Mucosa of stomach (tissue), 1 donor: ENCODE results near the gene RPS5.
"Not testable (repeated sequence)": the region's sequence is repeated elsewhere in the genome, so short reads cannot be mapped to it uniquely, and the experiment has no call there.

Experiments used
- H3K27me3 ChIP-seq: one replicate; pipeline ENCODE4 v1.7.0; 2013; ENCODE audit warnings: mild to moderate bottlenecking, low read length; ENCODE audit not compliant: control insufficient read depth, insufficient read depth
- H3K36me3 ChIP-seq: one replicate; pipeline ENCODE4 v1.7.0; 2013; ENCODE audit warnings: low read length; ENCODE audit not compliant: control insufficient read depth, insufficient read depth
- H3K4me1 ChIP-seq: one replicate; pipeline ENCODE4 v1.7.0; 2013; ENCODE audit warnings: mild to moderate bottlenecking, low read length; ENCODE audit not compliant: control insufficient read depth, insufficient read depth
- H3K4me3 ChIP-seq: one replicate; pipeline ENCODE4 v1.7.0; 2013; ENCODE audit warnings: low read length
- H3K9ac ChIP-seq: one replicate; pipeline ENCODE4 v1.7.0; 2013; ENCODE audit warnings: mild to moderate bottlenecking, low read length, moderate library complexity
- H3K9me3 ChIP-seq: one replicate; pipeline ENCODE4 v1.7.0; 2013; ENCODE audit warnings: mild to moderate bottlenecking, low read length, moderate library complexity; ENCODE audit not compliant: control insufficient read depth
- donor health status: Pancreatic carcinoma.

Gene RPS5

DNA sequence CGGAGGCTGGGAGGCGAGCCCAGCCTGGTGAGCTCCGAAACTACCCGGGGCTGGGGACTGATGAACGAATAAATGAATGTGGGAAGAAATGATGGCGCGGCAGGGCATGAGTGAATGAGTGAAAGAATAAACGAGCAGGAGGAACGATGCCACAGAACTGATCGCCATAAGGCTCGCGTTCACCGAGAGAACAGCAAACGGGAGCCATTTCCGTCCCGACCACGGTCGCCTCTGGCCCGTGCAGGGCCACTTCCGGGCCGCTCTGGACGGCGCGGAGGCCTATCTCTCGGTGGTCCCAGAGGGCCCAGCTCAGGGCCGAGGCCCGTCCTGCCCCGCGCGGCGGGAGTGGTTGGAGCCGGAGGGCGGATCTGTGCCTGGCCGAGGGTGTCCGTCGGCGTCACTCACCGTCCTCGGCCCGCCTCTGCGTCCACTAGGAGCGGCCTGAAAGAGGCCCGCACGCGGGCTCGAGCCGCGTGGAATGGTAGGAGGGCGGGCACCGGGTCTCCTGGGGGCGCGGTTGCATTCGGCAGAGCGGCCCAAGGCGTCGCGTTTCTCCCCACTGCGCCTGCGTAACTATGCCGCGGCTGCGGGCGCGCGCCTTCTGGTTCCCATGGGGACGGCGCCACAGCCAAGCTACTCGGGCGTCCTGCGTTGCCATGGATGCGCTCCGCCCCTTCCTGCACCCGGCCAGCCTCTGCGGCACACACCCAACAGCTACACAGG, 24.6 kb upstream of the RPS5 start, which contains the start of gene ZNF497:
ZNF497 (minus strand) TSS at position 480 of the 723 bp plus-strand sequence. CDS start 5,116 bp downstream, outside the sequence.
- Histone ChIP-seq H3K4me3 (peak within 1 kb of the TSS; percentile 96), H3K9ac (peak within 1 kb of the TSS; percentile 91), H3K27me3 (peaks cover 4% of the 10 kb centered on the region), H3K36me3 (no peaks in the 10 kb centered on the region), H3K4me1 (peaks cover 6% of the 10 kb centered on the region), H3K9me3 (no peaks in the 10 kb centered on the region)

DNA sequence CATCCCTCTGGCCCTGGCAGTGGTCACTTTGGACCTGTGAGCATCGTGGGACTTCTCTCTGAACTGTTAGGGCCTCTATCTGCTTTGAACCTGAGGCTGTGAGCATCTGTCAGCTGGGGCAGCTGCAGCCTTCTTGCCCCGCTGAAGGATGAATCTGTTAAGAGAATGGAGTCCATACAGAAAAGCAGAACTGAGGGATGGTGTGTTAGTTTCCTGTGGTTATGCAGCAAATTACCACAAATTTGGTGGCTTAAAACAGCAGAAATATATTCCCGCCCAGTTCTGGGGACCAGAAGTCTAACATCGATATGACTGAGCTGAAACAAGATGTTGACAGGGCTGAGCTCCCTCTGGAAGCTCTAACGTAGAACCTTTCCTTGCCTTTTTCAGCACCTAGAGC, 22.9 kb upstream of the RPS5 start:
- Histone ChIP-seq H3K9me3 (no peaks in the 10 kb centered on the region), H3K4me3 (no peak overlapping the region), H3K36me3 (no peaks in the 10 kb centered on the region), H3K27me3 (no peaks in the 10 kb centered on the region), H3K4me1 (peaks cover 6% of the 10 kb centered on the region), H3K9ac (no peak overlapping the region)

DNA sequence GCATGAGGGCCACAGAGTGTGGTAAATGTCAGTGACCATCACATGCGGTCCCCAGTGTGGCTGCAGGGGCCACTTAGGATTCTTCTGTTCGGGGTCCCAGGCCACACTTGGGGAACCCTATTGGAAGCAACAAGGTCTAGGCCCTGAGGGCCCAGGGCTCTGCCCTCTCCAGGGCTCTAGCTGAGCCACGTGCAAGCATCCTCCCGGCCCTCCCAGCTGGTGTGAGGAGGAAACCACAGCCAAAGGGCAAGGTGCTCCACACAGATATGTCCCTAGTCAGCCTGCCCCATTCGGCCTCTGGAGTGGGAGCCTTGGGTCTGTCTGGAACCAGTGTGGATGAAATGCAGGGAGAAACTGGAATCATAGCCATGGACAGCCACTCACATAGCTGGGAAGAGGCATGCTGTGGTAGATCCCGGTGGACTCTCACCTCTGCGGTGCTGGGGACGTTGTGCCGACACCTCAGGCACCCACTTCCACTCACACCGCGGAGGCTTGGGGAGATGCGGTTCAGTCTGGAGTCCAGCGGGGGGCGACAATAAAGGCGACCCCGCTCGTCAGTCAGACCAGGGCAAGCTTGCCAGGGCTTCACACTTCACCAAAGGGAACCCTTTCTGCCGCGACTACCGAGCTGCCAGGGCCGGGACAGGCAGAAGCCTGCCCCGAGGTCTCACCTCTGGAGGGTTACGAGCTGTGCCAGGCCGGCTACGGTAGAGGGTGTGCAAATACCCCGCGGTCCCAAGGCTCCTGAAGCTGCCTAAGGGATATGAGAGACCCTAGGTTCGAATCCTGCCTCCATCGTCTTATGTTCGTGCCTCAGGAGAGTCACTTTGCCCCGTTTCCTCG, 20.3 kb upstream of the RPS5 start:
- H3K9me3 ChIP-seq: no peaks in the 10 kb centered on the region
- no peak overlapping the region for H3K9ac ChIP-seq
- no peaks in the 10 kb centered on the region for H3K36me3 ChIP-seq
- H3K4me1 ChIP-seq: peaks cover 2% of the 10 kb centered on the region
- H3K27me3 ChIP-seq: no peaks in the 10 kb centered on the region
- H3K4me3 ChIP-seq: no peak overlapping the region

DNA sequence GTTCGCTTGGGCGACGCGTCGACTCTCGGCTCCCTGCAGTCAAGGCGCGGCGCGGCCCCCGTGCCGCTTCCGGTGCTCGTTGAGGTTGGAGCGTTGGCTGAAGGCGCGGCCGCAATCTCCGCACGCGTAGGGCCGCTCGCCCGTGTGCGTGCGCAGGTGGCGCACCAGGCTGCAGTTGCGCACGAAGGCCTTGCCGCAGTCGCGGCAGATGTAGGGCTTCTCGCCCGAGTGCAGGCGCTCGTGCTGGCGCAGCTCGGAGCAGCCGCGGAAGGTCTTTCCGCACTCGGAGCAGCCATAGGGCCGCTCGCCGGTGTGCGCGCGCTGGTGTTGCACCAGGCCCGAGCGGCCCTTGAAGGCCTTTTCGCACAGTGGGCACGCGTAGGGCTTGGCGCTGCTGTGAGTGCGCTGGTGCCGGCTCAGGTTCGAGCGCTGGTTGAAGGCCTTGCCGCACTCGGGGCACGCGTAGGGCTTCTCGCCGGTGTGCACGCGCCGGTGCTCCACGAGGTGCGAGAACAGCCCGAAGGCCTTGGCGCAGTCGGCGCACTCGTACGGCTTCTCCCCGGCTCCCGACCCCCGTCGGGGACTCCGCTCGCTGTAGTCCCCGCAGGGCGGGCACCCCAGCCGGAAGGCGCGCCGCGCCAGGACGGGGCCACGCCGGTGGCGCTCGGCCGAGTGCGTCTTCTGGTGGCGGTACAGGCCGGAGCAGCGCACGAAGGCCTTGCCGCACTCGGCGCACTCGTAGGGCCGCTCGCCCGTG, 19.2 kb upstream of the RPS5 start:
- H3K9ac ChIP-seq: no peak overlapping the region
- no peak overlapping the region for H3K4me3 ChIP-seq
- no peaks in the 10 kb centered on the region for H3K9me3 ChIP-seq
- H3K27me3 ChIP-seq: no peaks in the 10 kb centered on the region
- H3K4me1 ChIP-seq: no peaks in the 10 kb centered on the region
- H3K36me3 ChIP-seq: no peaks in the 10 kb centered on the region

- no peaks in the 10 kb centered on the region for H3K9me3 ChIP-seq
- no peaks in the 10 kb centered on the region for H3K36me3 ChIP-seq
- no peak overlapping the region for H3K4me3 ChIP-seq
- H3K27me3 ChIP-seq: no peaks in the 10 kb centered on the region
- no peak overlapping the region for H3K9ac ChIP-seq
- no peaks in the 10 kb centered on the region for H3K4me1 ChIP-seq
These were observed 18.3 kb upstream of the RPS5 start for GRCh38 chr19:58368561-58369360.

DNA sequence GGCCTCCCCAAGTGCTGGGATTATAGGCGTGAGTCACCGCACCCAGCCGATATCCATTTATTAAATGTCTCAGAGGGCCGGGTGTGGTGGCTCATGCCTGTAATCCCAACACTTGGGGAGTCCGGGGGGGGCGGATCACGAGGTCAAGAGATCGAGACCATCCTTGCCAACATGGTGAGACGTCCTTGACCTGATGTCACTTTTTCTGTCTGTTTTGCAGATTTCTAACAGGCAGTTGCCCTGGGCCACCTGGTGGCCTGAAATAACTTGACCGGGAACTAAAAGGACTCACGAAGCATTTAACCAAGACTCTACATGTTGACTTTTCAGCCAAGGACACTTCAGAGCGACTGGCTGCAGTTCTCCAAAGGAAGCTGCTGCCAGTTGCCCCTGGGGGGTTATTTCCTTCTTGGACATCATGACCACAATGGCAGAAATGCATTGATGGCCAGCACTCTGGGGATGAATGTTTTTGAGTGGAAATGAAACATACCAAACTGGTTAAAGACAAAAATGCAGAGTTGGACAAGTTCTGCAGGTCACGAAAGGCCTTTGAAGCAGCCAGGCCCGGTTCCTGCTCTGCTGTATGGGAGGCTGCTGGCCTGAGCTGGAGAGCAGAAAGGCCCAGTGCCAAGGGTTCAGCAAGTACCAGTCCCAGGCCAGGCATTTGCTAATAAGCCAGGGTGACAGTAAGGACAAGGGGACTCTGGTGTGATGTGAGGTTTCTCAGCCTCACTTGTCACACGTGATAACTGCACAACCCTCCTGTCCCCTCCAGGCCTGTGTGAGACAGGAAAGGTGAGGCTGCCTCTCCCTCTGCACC, 14.5 kb upstream of the RPS5 start:
- H3K9me3 ChIP-seq: no peaks in the 10 kb centered on the region
- H3K4me1 ChIP-seq: no peaks in the 10 kb centered on the region
- H3K36me3 ChIP-seq: no peaks in the 10 kb centered on the region
- no peak overlapping the region for H3K4me3 ChIP-seq
- no peak overlapping the region for H3K9ac ChIP-seq
- no peaks in the 10 kb centered on the region for H3K27me3 ChIP-seq

GRCh38 chr19:58374200-58374599, 12.9 kb upstream of the RPS5 start:
- Histone ChIP-seq H3K9me3 (no peaks in the 10 kb centered on the region), H3K36me3 (no peaks in the 10 kb centered on the region), H3K4me1 (no peaks in the 10 kb centered on the region), H3K9ac (no peak overlapping the region), H3K27me3 (no peaks in the 10 kb centered on the region), H3K4me3 (no peak overlapping the region)

DNA sequence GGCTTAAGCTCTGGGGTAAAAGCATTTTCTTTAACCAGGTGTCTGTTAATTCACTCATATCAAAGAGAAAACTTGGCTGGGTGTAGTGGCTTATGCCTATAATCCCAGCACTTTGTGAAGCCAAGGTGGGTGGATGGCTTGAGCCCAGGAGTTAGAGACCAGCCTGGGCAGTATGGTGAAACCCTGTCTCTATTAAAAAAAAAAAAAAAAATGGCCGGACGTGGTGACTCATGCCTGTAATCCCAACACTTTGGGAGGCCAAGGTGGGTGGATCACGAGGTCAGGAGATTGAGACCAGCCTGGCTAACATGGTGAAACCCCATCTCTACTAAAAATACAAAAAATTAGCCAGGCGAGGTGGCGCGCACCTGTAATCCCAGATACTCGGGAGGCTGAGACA, 10.3 kb upstream of the RPS5 start:
- H3K9ac ChIP-seq: not testable (repeated sequence)

DNA sequence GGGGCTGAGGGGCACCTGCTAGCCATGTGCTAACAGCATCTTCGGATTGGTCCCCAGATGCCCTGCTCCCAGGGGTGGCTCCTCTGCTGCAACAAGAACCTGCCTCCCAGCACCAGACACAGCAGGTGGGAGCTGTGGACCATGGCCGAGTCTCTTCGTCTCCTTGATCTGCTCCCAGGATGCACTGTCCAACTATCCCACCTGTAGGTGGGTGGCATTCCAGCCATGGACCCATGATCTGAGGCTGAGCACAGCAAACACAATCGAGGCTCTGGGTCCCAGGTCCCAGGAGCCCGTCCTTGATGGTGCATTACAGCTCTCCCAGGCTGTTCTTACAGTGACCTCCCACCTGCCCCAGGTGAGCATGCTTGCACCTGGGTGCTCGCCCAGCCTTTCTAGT, 7.8 kb upstream of the RPS5 start:
- H3K36me3 ChIP-seq: no peaks in the 10 kb centered on the region
- H3K4me1 ChIP-seq: peaks cover 15% of the 10 kb centered on the region
- H3K9me3 ChIP-seq: no peaks in the 10 kb centered on the region
- H3K27me3 ChIP-seq: no peaks in the 10 kb centered on the region
- no peak overlapping the region for H3K4me3 ChIP-seq
- no peak overlapping the region for H3K9ac ChIP-seq

More for the DNA sequence above, 10.3 kb upstream of the RPS5 start:
- H3K4me1 ChIP-seq, H3K9me3 ChIP-seq, H3K27me3 ChIP-seq, H3K36me3 ChIP-seq, H3K4me3 ChIP-seq: not testable (repeated sequence)

DNA sequence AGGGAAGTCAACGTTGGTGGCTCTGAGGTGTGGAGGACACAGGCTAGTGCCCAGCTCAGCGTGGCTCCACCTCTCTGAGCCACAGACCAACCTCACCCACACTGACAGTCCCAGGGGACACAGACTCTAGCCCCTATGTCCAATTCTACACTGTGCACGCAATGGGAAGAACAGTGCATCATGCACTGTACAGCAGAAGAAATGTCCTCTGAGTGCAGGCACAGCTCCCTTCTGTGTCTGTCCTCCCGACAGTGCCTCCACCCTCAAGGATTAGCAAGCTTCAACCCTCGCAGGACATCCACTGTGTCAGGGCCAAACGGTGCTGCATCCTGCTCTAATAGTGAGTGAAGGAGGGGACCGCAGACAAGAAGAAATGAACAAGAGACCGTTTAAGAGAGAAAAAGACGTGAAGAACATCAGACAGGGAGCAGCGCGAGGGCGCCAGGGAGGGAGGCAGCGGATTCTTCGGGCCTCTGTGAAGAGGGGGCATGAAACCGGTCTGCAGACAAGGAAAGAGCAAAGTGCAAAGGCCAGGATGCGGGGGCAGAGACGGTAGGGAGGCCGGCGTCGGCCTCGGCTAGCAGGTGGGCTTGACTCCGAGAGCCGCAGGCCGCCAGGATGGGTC, 6.9 kb upstream of the RPS5 start:
- no peaks in the 10 kb centered on the region for H3K36me3 ChIP-seq
- no peaks in the 10 kb centered on the region for H3K9me3 ChIP-seq
- peak overlapping the region; percentile 45 for H3K9ac ChIP-seq
- H3K27me3 ChIP-seq: no peaks in the 10 kb centered on the region
- peaks cover 17% of the 10 kb centered on the region for H3K4me1 ChIP-seq
- H3K4me3 ChIP-seq: peak overlapping the region; percentile 34
